K562 (cell line): ENCODE measurements around the gene CHTF8. TPM values are rescaled to one million over a fixed set of nuclear protein-coding genes. Genes with fewer than 3 reads are reported as not detected.
A peak's percentile ranks its signal among the peaks of the same experiment; 100 is the strongest.

Experiments used
- ATAC-seq: fragments of 200-7000 bp; cut with Tn5 transposase; 3 replicates; pipeline ENCODE4 v1.9.1; 2020; ENCODE audit warnings: moderate library complexity
- BruUV-seq: library from RNA; stranded (reverse); fragments of 400-500 nt; replicated peaks from 2 replicates; lab custom pipeline; 2021; lab: Mats Ljungman, UMichigan
- CTCF ChIA-PET: fragments of 300-600 bp; formaldehyde crosslinking; extraction: SDS; loops from one replicate; lab custom pipeline; 2021; ENCODE audit warnings: low intra/inter-chr PET ratio; lab: Yijun Ruan, JAX
- POLR2A ChIA-PET: fragments of 300-600, 350-650 bp; sonication (Branson Sonifier 250); formaldehyde crosslinking; extraction: SDS; loops from one replicate; lab custom pipeline; 2021; ENCODE audit warnings: antibody characterized with exemption, inconsistent platforms; lab: Yijun Ruan, JAX
- DNase-seq, 4 experiments: peaks; one replicate each; pipeline versions ENCODE4 v3.0.0 to v3.0.0-alpha.2; 2011 to 2018; ENCODE audit warnings: low spot score in 3 of 4, mixed read lengths in 3 of 4; ENCODE audit errors: extremely low read depth in 1 of 4
- FAIRE-seq: peaks from 2 replicates; lab custom pipeline; 2011; peaks lifted over from hg19 to GRCh38; lab: Jason Lieb, UNC
- H2AFZ ChIP-seq: 2 replicates; pipeline ENCODE4 v1.6.0; 2011; ENCODE audit warnings: low read depth, low read length, control low read depth, inconsistent platforms
- H3K27ac ChIP-seq: fragments of 200-600 bp; 3 replicates; pipeline ENCODE4 v1.8.0; 2011; ENCODE audit warnings: low read depth, mild to moderate bottlenecking, control low read depth, inconsistent platforms, low read length, moderate library complexity, mixed read lengths; ENCODE audit errors: extremely low read depth
- H3K27me3 ChIP-seq, 2 experiments: fragments of 300-600 bp in 1 of 2; 2 replicates in 1 of 2; 3 replicates in 1 of 2; pipeline versions ENCODE4 v1.6.0 to v1.8.0; 2011; ENCODE audit warnings: inconsistent platforms in 2 of 2, low read length in 2 of 2, mild to moderate bottlenecking in 1 of 2, mixed read lengths in 1 of 2, moderate library complexity in 1 of 2; ENCODE audit not compliant: control insufficient read depth in 2 of 2, insufficient read depth in 2 of 2
- H3K36me3 ChIP-seq: fragments of 300-600 bp; 3 replicates; pipeline ENCODE4 v1.8.0; 2011; ENCODE audit warnings: mild to moderate bottlenecking, low read length, inconsistent platforms; ENCODE audit not compliant: control insufficient read depth, insufficient read depth
- H3K4me1 ChIP-seq, 2 experiments: fragments of 200-600 bp in 1 of 2; replicated peaks in 1 of 2; 2 replicates in 1 of 2; 3 replicates in 1 of 2; pipeline versions ENCODE4 v1.5.1 to v1.8.0; 2011; ENCODE audit warnings: inconsistent platforms in 2 of 2, low read length in 2 of 2, mild to moderate bottlenecking in 1 of 2, mixed read lengths in 1 of 2, moderate library complexity in 1 of 2; ENCODE audit not compliant: control insufficient read depth in 2 of 2, insufficient read depth in 2 of 2
- H3K4me2 ChIP-seq: 2 replicates; pipeline ENCODE4 v1.6.1; 2011; ENCODE audit warnings: low read length, control low read depth, inconsistent platforms, mixed read lengths; ENCODE audit not compliant: insufficient read depth
- H3K4me3 ChIP-seq: fragments of 200-600 bp; sonication (generic), shearing (Covaris generic); 2 replicates; pipeline ENCODE4 v1.5.1; 2016; ENCODE audit warnings: control low read depth, inconsistent platforms
- H3K79me2 ChIP-seq: fragments of 200-600 bp; 3 replicates; pipeline ENCODE4 v1.8.0; 2011; ENCODE audit warnings: low read length, inconsistent platforms; ENCODE audit not compliant: control insufficient read depth, insufficient read depth
- H3K9ac ChIP-seq, 2 experiments: 2 replicates each; pipeline versions ENCODE4 v1.6.0 to v1.6.1; 2011; ENCODE audit warnings: low read depth in 2 of 2, low read length in 2 of 2, control low read depth in 1 of 2, inconsistent platforms in 1 of 2, mild to moderate bottlenecking in 1 of 2, mixed read lengths in 1 of 2; ENCODE audit not compliant: insufficient read depth in 1 of 2
- H3K9me1 ChIP-seq: one replicate; pipeline ENCODE4 v1.6.0; 2011; ENCODE audit warnings: inconsistent platforms, mild to moderate bottlenecking, low read length, moderate library complexity; ENCODE audit not compliant: control insufficient read depth, insufficient read depth
- H3K9me3 ChIP-seq: replicated peaks from 2 replicates; pipeline ENCODE4 v1.5.1; 2011; ENCODE audit warnings: low read depth, low read length, inconsistent platforms; ENCODE audit not compliant: control insufficient read depth, insufficient read depth
- H4K20me1 ChIP-seq: replicated peaks from 2 replicates; pipeline ENCODE4 v1.6.1; 2011; ENCODE audit warnings: low read length, inconsistent platforms, mixed read lengths; ENCODE audit not compliant: control insufficient read depth, insufficient read depth
- HSF4 ChIP-seq: fragments of 250-450 bp; sonication (Bioruptor Pico); IDR thresholded peaks from 2 replicates; pipeline ENCODE4 v2.1.2; 2022; ENCODE audit warnings: mild to moderate bottlenecking, moderate library complexity, borderline replicate concordance
- SAFB ChIP-seq: fragments of 200-400 bp; formaldehyde crosslinking; IDR thresholded peaks from 2 replicates; pipeline ENCODE4 v1.6.1; 2017; ENCODE audit warnings: low read depth, low read length, borderline replicate concordance
- ZKSCAN3 ChIP-seq: fragments of 250-450 bp; sonication (Bioruptor Pico); IDR thresholded peaks from 2 replicates; pipeline ENCODE4 v1.4.0; 2020
- WGBS: fragments of 100-300 bp; shearing (Covaris generic); methylation state at CpG from one replicate; pipeline ENCODE4 v1.1.6; 2016; ENCODE audit warnings: low coverage, mixed read lengths; ENCODE audit not compliant: insufficient coverage; ENCODE audit errors: missing lambda C conversion rate; 5-methylcytosine and 5-hydroxymethylcytosine counted together
- in situ Hi-C: fragments of 300-500 bp; cut with MboI; formaldehyde crosslinking; loops from 4 replicates; pipeline ENCODE4 v1.15.0; 2018; ENCODE audit warnings: inconsistent platforms, mixed read lengths
- intact Hi-C: fragments of 100-400 bp; cut with micrococcal nuclease; formaldehyde crosslinking; loops from 2 replicates; pipeline ENCODE4 v1.14.2; 2022
- polyA plus RNA-seq, 8 experiments: library from polyadenylated mRNA; depleted of rRNA in 4 of 8; stranded (reverse) in 5 of 8; unstranded in 3 of 8; fragments of >200 nt; fragmentation: Nextera tagmentation in 2 of 8; fragmentation: Illumina TruSeq in 1 of 8; extraction: Ambion mirVana in 2 of 8; extraction: Trizol in 1 of 8; gene quantifications; 2 replicates each; pipeline versions ENCODE4 v1.2.1 to v1.2.3, GENCODE V29; 2011 to 2014; ENCODE audit warnings: inconsistent platforms in 1 of 8, missing spikeins in 1 of 8
- total RNA-seq, 7 experiments: library from RNA; depleted of rRNA in 6 of 7; stranded (reverse); fragments of >200 nt in 6 of 7; fragmentation: Illumina TruSeq in 2 of 7; extraction: Trizol in 2 of 7; gene quantifications; 2 replicates each; pipeline versions ENCODE4 v1.2.1 to v1.2.3, GENCODE V29; 2011 to 2021; ENCODE audit warnings: low replicate concordance in 1 of 7

Gene CHTF8
- total and polyA plus RNA-seq, 9 of the 15 experiments (the other 6 are each of a cell fraction or from before 2014, with no cell fraction given), result 20.2 to 199 (median 108) TPM

DNA sequence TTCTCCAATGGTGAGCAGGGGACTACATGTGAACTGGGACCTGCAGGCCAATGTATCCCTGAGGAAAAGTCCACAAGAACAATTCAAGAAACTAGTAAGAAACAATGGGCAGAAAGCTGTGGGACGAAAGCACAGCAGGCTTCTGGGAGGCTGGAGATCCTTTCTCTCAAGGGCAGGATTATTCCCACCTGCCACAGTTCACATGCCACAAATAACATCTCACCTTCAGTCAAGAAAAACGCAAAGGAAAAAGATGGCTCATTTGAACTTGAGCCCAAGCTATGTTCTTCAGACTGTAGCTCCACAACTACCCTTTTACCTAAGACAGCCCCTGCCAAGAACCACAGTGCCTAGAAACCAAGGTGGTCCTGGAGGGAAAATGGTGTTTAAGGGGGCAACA lies 13.9 kb downstream of the CHTF8 start:
- POLR2A ChIA-PET, result interaction anchor here (0.6 to 1.3 kb wide), 3 partner anchors 12 to 248 kb away, joined by 3 to 4 read pairs (median 3); no protein-coding TSS in a partner anchor
- no peaks in the 10 kb centered on the region for H3K27me3 ChIP-seq
- no peaks in the 10 kb centered on the region for H3K9me3 ChIP-seq
- WGBS, result 100% methylated on average over 2 of the region's 2 CpGs
- TSS peak; percentile 35 for BruUV-seq
- CTCF ChIA-PET, result no interaction called here
- in situ Hi-C loops, result loop anchor here (10.0 kb wide), 2 partner anchors 414 to 594 kb away; no protein-coding TSS in a partner anchor
- no peak overlapping the region for H3K4me3 ChIP-seq
- H3K9me1 ChIP-seq, result no peaks in the 10 kb centered on the region
- no peak overlapping the region for H3K27ac ChIP-seq
- no peak for TF ChIP-seq HSF4 (CRISPR knock-in tag)
- no peak for TF ChIP-seq SAFB
- TF ChIP-seq, all 486 proteins: peak for 0
- FAIRE-seq (no peak), ATAC-seq (no peak), DNase-seq (no peak)
- no peak overlapping the region for H2AFZ ChIP-seq
- H3K4me2 ChIP-seq, result no peak overlapping the region
- H3K79me2 ChIP-seq, result peaks cover 6% of the 10 kb centered on the region
- peaks cover 65% of the 10 kb centered on the region for H3K36me3 ChIP-seq
- H4K20me1 ChIP-seq, result peaks cover 3% of the 10 kb centered on the region; the same call in 1 of the 2 replicates
- no peaks in the 10 kb centered on the region for H3K4me1 ChIP-seq
- intact Hi-C loops, result loop anchor here (10.0 kb wide), 1 partner anchor 594 kb away; no protein-coding TSS in a partner anchor
- H3K9ac ChIP-seq, result no peak overlapping the region

- no peaks in the 10 kb centered on the region for H3K79me2 ChIP-seq
- no peak overlapping the region for H3K4me3 ChIP-seq
- in situ Hi-C loops, result loop anchor here (10.0 kb wide), 2 partner anchors 412 to 592 kb away; no protein-coding TSS in a partner anchor
- H4K20me1 ChIP-seq, result peaks cover 9% of the 10 kb centered on the region; the same call in 1 of the 2 replicates
- no peak for FAIRE-seq
- POLR2A ChIA-PET, result interaction anchor here (0.5 kb wide), 1 partner anchor 13 kb away, joined by 4 read pairs; no protein-coding TSS in a partner anchor
- peaks cover 10% of the 10 kb centered on the region for H3K9me1 ChIP-seq
- DNase-seq, result no peak
- no peak for ATAC-seq
- CTCF ChIA-PET, result no interaction called here
- no TSS peak for BruUV-seq
- H3K27ac ChIP-seq, result no peak overlapping the region
- H3K4me1 ChIP-seq, result peaks cover 7 to 10% of the 10 kb centered on the region in 2 experiments; a peak in 4 of 5 replicates
- TF ChIP-seq ZKSCAN3 (CRISPR knock-in tag), result no peak
- no peak overlapping the region for H2AFZ ChIP-seq
- WGBS, result 67% methylated on average over 6 of the region's 6 CpGs
- H3K9me3 ChIP-seq, result no peaks in the 10 kb centered on the region
- peaks cover 60% of the 10 kb centered on the region for H3K36me3 ChIP-seq
- H3K9ac ChIP-seq, result peak overlapping the region in 1 of 2 experiments; percentile 2; a peak in 1 of 4 replicates
- H3K27me3 ChIP-seq, result no peaks in the 10 kb centered on the region
- H3K4me2 ChIP-seq, result no peak overlapping the region
- intact Hi-C loops, result loop anchor here (10.0 kb wide), 1 partner anchor 592 kb away; no protein-coding TSS in a partner anchor
Observed at GRCh38 chr16:69116906-69117305, 15.5 kb downstream of the CHTF8 start.
